GM12878 (cell line): Measurements from ENCODE around the gene SQSTM1. TPM values are rescaled to one million over a fixed set of nuclear protein-coding genes. Genes with fewer than 3 reads are reported as not detected.

Experiments
- ATAC-seq: fragments of 200-7000 bp; cut with Tn5 transposase; 3 replicates; pipeline ENCODE4 v1.9.1; 2020; ENCODE audit warnings: mild to moderate bottlenecking, moderate library complexity
- BruUV-seq: library from RNA; stranded (reverse); fragments of 400-500 nt; replicated peaks from 2 replicates; lab custom pipeline; 2021; lab: Mats Ljungman, UMichigan
- CTCF ChIA-PET: fragments of 300-600 bp; sonication (Branson Sonifier 250); formaldehyde crosslinking; extraction: SDS; loops from one replicate; lab custom pipeline; 2021; ENCODE audit warnings: inconsistent platforms; lab: Yijun Ruan, JAX
- POLR2A ChIA-PET: fragments of 350-600 bp; formaldehyde crosslinking; extraction: SDS; loops from one replicate; lab custom pipeline; 2021; ENCODE audit warnings: inconsistent platforms; lab: Charles Lee
- RAD21 ChIA-PET: fragments of 300-600 bp; sonication (Branson Sonifier 250); formaldehyde crosslinking; loops from one replicate; lab custom pipeline; 2023; ENCODE audit warnings: antibody characterized with exemption; ENCODE audit not compliant: unreplicated experiment; lab: Charles Lee
- SMC1A ChIA-PET: fragments of 300-600 bp; sonication (Branson Sonifier 250); formaldehyde crosslinking; loops from one replicate; lab custom pipeline; 2023; ENCODE audit not compliant: unreplicated experiment, uncharacterized antibody; lab: Charles Lee
- DNase-seq: peaks from one replicate; pipeline ENCODE4 v3.0.0-alpha.2; 2011; ENCODE audit warnings: low read depth, low spot score
- FAIRE-seq: peaks from 3 replicates; lab custom pipeline; 2011; peaks lifted over from hg19 to GRCh38; lab: Jason Lieb, UNC
- H2AFZ ChIP-seq: 2 replicates; pipeline ENCODE4 v1.6.0; 2011; ENCODE audit warnings: low read depth, low read length, control low read depth; ENCODE audit not compliant: control insufficient read depth
- H3K27ac ChIP-seq: 2 replicates; pipeline ENCODE4 v1.5.1; 2011; ENCODE audit warnings: control low read depth; ENCODE audit not compliant: control insufficient read depth, insufficient read depth
- H3K27me3 ChIP-seq, 2 experiments: replicated peaks in 1 of 2; 2 replicates each; pipeline versions ENCODE4 v1.6.0 to v1.6.1; 2011; ENCODE audit warnings: low read length in 1 of 2; ENCODE audit not compliant: control insufficient read depth in 2 of 2, insufficient read depth in 2 of 2
- H3K36me3 ChIP-seq, 2 experiments: 2 replicates each; pipeline ENCODE4 v1.5.1; 2011; ENCODE audit warnings: low read length in 1 of 2; ENCODE audit not compliant: control insufficient read depth in 2 of 2, insufficient read depth in 2 of 2
- H3K4me1 ChIP-seq: 2 replicates; pipeline ENCODE4 v1.6.1; 2011; ENCODE audit warnings: mild to moderate bottlenecking, low read length, moderate library complexity, mixed read lengths; ENCODE audit not compliant: control insufficient read depth, insufficient read depth
- H3K4me2 ChIP-seq: 2 replicates; pipeline ENCODE4 v1.6.0; 2011; ENCODE audit warnings: control low read depth; ENCODE audit not compliant: control insufficient read depth, insufficient read depth
- H3K4me3 ChIP-seq: fragments of 200-600 bp; sonication (generic); 2 replicates; pipeline ENCODE4 v1.5.1; 2016
- H3K79me2 ChIP-seq: 2 replicates; pipeline ENCODE4 v1.6.0; 2011; ENCODE audit warnings: low read length; ENCODE audit not compliant: control insufficient read depth, insufficient read depth
- H3K9ac ChIP-seq: 2 replicates; pipeline ENCODE4 v1.8.0; 2011; ENCODE audit warnings: low read length, control low read depth, mixed read lengths; ENCODE audit not compliant: control insufficient read depth, insufficient read depth
- H3K9me3 ChIP-seq: replicated peaks from 3 replicates; pipeline ENCODE4 v1.5.1; 2011; ENCODE audit warnings: mild to moderate bottlenecking, low read length; ENCODE audit not compliant: control insufficient read depth, insufficient read depth
- H4K20me1 ChIP-seq: 2 replicates; pipeline ENCODE4 v1.6.0; 2011; ENCODE audit not compliant: control insufficient read depth, insufficient read depth
- ATF2 ChIP-seq: IDR thresholded peaks from 2 replicates; pipeline ENCODE4 v1.6.1; 2012; ENCODE audit warnings: low read length, inconsistent platforms
- BACH1 ChIP-seq: fragments of 450-650 bp; IDR thresholded peaks from 2 replicates; pipeline ENCODE4 v1.6.1; 2017; ENCODE audit warnings: mild to moderate bottlenecking, borderline replicate concordance
- E2F4 ChIP-seq: IDR thresholded peaks from 2 replicates; pipeline ENCODE4 v1.6.1; 2012; ENCODE audit warnings: low read depth, low read length, improper control_type of control experiment
- EP300 ChIP-seq, 2 experiments: fragments of 150-350 bp in 1 of 2; IDR thresholded peaks; 2 replicates each; pipeline ENCODE4 v1.6.1; 2011 to 2012; ENCODE audit warnings: low read depth in 2 of 2, low read length in 2 of 2, borderline replicate concordance in 1 of 2, improper control_type of control experiment in 1 of 2, inconsistent platforms in 1 of 2; ENCODE audit not compliant: control insufficient read depth in 1 of 2
- KLF5 ChIP-seq: fragments of 450-650 bp; IDR thresholded peaks from 2 replicates; pipeline ENCODE4 v1.6.1; 2014; ENCODE audit warnings: mild to moderate bottlenecking; ENCODE audit not compliant: partially characterized antibody
- MEF2A ChIP-seq: IDR thresholded peaks from 2 replicates; pipeline ENCODE4 v1.6.1; 2011; ENCODE audit warnings: low read depth, mild to moderate bottlenecking, low read length, moderate library complexity; ENCODE audit not compliant: insufficient read depth
- PML ChIP-seq: IDR thresholded peaks from 2 replicates; pipeline ENCODE4 v1.6.1; 2012; ENCODE audit warnings: low read length, inconsistent platforms
- RUNX3 ChIP-seq: IDR thresholded peaks from 2 replicates; pipeline ENCODE4 v1.6.1; 2012; ENCODE audit warnings: low read length, inconsistent platforms
- SUZ12 ChIP-seq: fragments of 200-600 bp; sonication (generic); IDR thresholded peaks from one replicate; pipeline ENCODE4 v1.6.1; 2018; ENCODE audit warnings: antibody characterized with exemption, mild to moderate bottlenecking; ENCODE audit not compliant: unreplicated experiment
- TCF12 ChIP-seq: IDR thresholded peaks from 2 replicates; pipeline ENCODE4 v1.6.1; 2011; ENCODE audit warnings: low read depth, mild to moderate bottlenecking, low read length
- ZBED1 ChIP-seq: IDR thresholded peaks from 2 replicates; pipeline ENCODE4 v1.6.1; 2016; ENCODE audit warnings: borderline replicate concordance
- ZBTB4 ChIP-seq: fragments of 450-650 bp; formaldehyde crosslinking; IDR thresholded peaks from 2 replicates; pipeline ENCODE4 v1.4.0; 2022; ENCODE audit warnings: mild to moderate bottlenecking, moderate library complexity
- WGBS: methylation state at CpG from one replicate; pipeline ENCODE4 v1.1.6; 2016; ENCODE audit warnings: low lambda C conversion rate; ENCODE audit not compliant: insufficient replicate concordance, insufficient coverage; ENCODE audit errors: missing lambda C conversion rate; 5-methylcytosine and 5-hydroxymethylcytosine counted together
- in situ Hi-C: fragments of 300-500 bp; cut with MboI; formaldehyde crosslinking; loops from 9 replicates; pipeline ENCODE4 v1.14.3; 2018; ENCODE audit warnings: mixed read lengths
- intact Hi-C: fragments of 100-400 bp; cut with micrococcal nuclease; formaldehyde crosslinking; loops from one replicate; pipeline ENCODE4 v1.14.2; 2022; ENCODE audit not compliant: unreplicated experiment
- polyA plus RNA-seq, 11 experiments: library from polyadenylated mRNA; depleted of rRNA in 4 of 11; unstranded in 6 of 11; stranded (reverse) in 5 of 11; fragments of >200 nt; fragmentation: Nextera tagmentation in 4 of 11; fragmentation: Illumina TruSeq in 1 of 11; extraction: Ambion mirVana in 4 of 11; extraction: Trizol in 1 of 11; gene quantifications; 1 replicate in 1 of 11; 2 replicates in 10 of 11; pipeline versions ENCODE4 v1.2.1 to v1.2.3, GENCODE V29; 2011 to 2016; ENCODE audit warnings: inconsistent platforms in 2 of 11, missing spikeins in 2 of 11, low read depth in 1 of 11
- total RNA-seq, 4 experiments: library from RNA; depleted of rRNA in 3 of 4; stranded (reverse); fragments of >200 nt in 3 of 4; fragmentation: Illumina TruSeq in 1 of 4; extraction: Trizol in 1 of 4; gene quantifications; 2 replicates each; pipeline versions ENCODE4 v1.2.1 to v1.2.3, GENCODE V29; 2013 to 2021

The SQSTM1 gene
- total and polyA plus RNA-seq, 10 of the 15 experiments (the other 5 are each of a cell fraction or from before 2014, with no cell fraction given), result 6.3 to 138 (median 62.1) TPM

- no peaks in the 10 kb centered on the region for H4K20me1 ChIP-seq
- no peak for FAIRE-seq
- DNase-seq, result no peak
- no peak for ATAC-seq
- in situ Hi-C loops, result no loop called here
- WGBS, result 96% methylated on average over 11 of the region's 11 CpGs
- ChIA-PET RAD21 (no interaction called here), CTCF (interaction anchor here (1.4 kb wide), 1 partner anchor 38 kb away, joined by 3 read pairs; no protein-coding TSS in a partner anchor), SMC1A (no interaction called here), POLR2A (no interaction called here)
- BruUV-seq, result TSS peak; percentile 43
- H3K9me3 ChIP-seq, result no peaks in the 10 kb centered on the region; the same call in 2 of the 3 replicates
- peaks cover 9% of the 10 kb centered on the region for H3K4me1 ChIP-seq
- no peak overlapping the region for H3K4me2 ChIP-seq
- H3K79me2 ChIP-seq, result no peaks in the 10 kb centered on the region
- H3K27ac ChIP-seq, result no peak overlapping the region
- no peak overlapping the region for H3K4me3 ChIP-seq
- H3K36me3 ChIP-seq, result peaks cover 17 to 20% of the 10 kb centered on the region in 2 experiments; a peak in 3 of 4 replicates
- no peak overlapping the region for H2AFZ ChIP-seq
- H3K9ac ChIP-seq, result no peak overlapping the region
- H3K27me3 ChIP-seq, result no peaks in the 10 kb centered on the region
- intact Hi-C loops, result no loop called here
- TF ChIP-seq ZBED1 (no peak), SUZ12 (no peak)
These were observed 19.6 kb downstream of the SQSTM1 start for GRCh38 chr5:179840321-179840720.

GRCh38 chr5:179840766-179841165 is 20.1 kb downstream of the SQSTM1 start:
- no peak overlapping the region for H3K27ac ChIP-seq
- ChIA-PET CTCF (interaction anchor here (1.4 kb wide), 1 partner anchor 39 kb away, joined by 3 read pairs; no protein-coding TSS in a partner anchor), SMC1A (no interaction called here), RAD21 (no interaction called here), POLR2A (no interaction called here)
- FAIRE-seq (no peak), ATAC-seq (no peak), DNase-seq (no peak)
- peaks cover 9% of the 10 kb centered on the region for H3K4me1 ChIP-seq
- H2AFZ ChIP-seq, result no peak overlapping the region
- in situ Hi-C loops, result no loop called here
- intact Hi-C loops, result no loop called here
- H4K20me1 ChIP-seq, result no peaks in the 10 kb centered on the region
- no TSS peak for BruUV-seq
- H3K9me3 ChIP-seq, result no peaks in the 10 kb centered on the region; the same call in 1 of the 3 replicates
- no peak overlapping the region for H3K9ac ChIP-seq
- no peak overlapping the region for H3K4me2 ChIP-seq
- H3K79me2 ChIP-seq, result no peaks in the 10 kb centered on the region
- 84% methylated on average over 17 of the region's 17 CpGs for WGBS
- no peak overlapping the region for H3K4me3 ChIP-seq
- H3K27me3 ChIP-seq, result no peaks in the 10 kb centered on the region
- peaks cover 17 to 20% of the 10 kb centered on the region in 2 experiments; a peak in 3 of 4 replicates for H3K36me3 ChIP-seq
- TF ChIP-seq EP300 (IDR thresholded peaks at IDR 0.05; ENCODE audit: borderline replicate concordance in 1 of 2, control insufficient read depth in 1 of 2, low read depth in 2 of 2, low read length in 2 of 2), result no peak
- no peak for TF ChIP-seq BACH1
- no peak for TF ChIP-seq ZBTB4 (CRISPR knock-in tag)
- TF ChIP-seq E2F4, result no peak
- TF ChIP-seq MEF2A, result no peak
- TF ChIP-seq TCF12, result no peak
- no peak for TF ChIP-seq PML
- no peak for TF ChIP-seq RUNX3
- TF ChIP-seq KLF5, result no peak
- TF ChIP-seq ATF2, result no peak
